ENCODE results near the gene ARHGAP45. TPM values are rescaled to one million over a fixed set of nuclear protein-coding genes. Genes with fewer than 3 reads are reported as not detected.

The ARHGAP45 gene
- total RNA-seq, 1 experiment from 2014 or later: 31.5 TPM

- Histone ChIP-seq H4K20me1 (ENCODE audit: insufficient read depth, low read depth, low read length) (peaks cover 10% of the 10 kb centered on the region), H3K4me3 (ENCODE audit: low read length) (no peak overlapping the region), H3K36me3 (ENCODE audit: insufficient read depth, low read length) (no peaks in the 10 kb centered on the region), H3K27ac (ENCODE audit: low read length) (no peak overlapping the region), H3K79me2 (ENCODE audit: low read length) (peaks cover 14% of the 10 kb centered on the region), H3K27me3 (ENCODE audit: low read length) (no peaks in the 10 kb centered on the region), H2AFZ (ENCODE audit: low read length) (no peak overlapping the region), H3K4me2 (ENCODE audit: low read depth, low read length, poor library complexity, severe bottlenecking) (no peak overlapping the region), H3K4me1 (ENCODE audit: low read length) (peaks cover 35% of the 10 kb centered on the region), H3K9ac (ENCODE audit: low read length) (no peak overlapping the region), H3K9me2 (replicated peaks; ENCODE audit: insufficient read depth, low read length) (no peaks in the 10 kb centered on the region), H3K9me3 (ENCODE audit: low read length) (no peaks in the 10 kb centered on the region)
- no peak for DNase-seq
Observed at GRCh38 chr19:1109032-1109551, 42.1 kb downstream of the ARHGAP45 start.

- Histone ChIP-seq H3K4me2 (ENCODE audit: low read depth, low read length, poor library complexity, severe bottlenecking) (no peak overlapping the region), H3K9me2 (replicated peaks; ENCODE audit: insufficient read depth, low read length) (no peaks in the 10 kb centered on the region), H3K9me3 (ENCODE audit: low read length) (no peaks in the 10 kb centered on the region), H3K9ac (ENCODE audit: low read length) (no peak overlapping the region), H3K36me3 (ENCODE audit: insufficient read depth, low read length) (no peaks in the 10 kb centered on the region), H2AFZ (ENCODE audit: low read length) (no peak overlapping the region), H3K4me1 (ENCODE audit: low read length) (peaks cover 33% of the 10 kb centered on the region), H3K27ac (ENCODE audit: low read length) (no peak overlapping the region), H3K4me3 (ENCODE audit: low read length) (no peak overlapping the region), H3K27me3 (ENCODE audit: low read length) (no peaks in the 10 kb centered on the region), H4K20me1 (ENCODE audit: insufficient read depth, low read depth, low read length) (peaks cover 8% of the 10 kb centered on the region), H3K79me2 (ENCODE audit: low read length) (peaks cover 10% of the 10 kb centered on the region)
- DNase-seq: no peak
Observed at GRCh38 chr19:1109697-1110671, 43.0 kb downstream of the ARHGAP45 start.

DNA sequence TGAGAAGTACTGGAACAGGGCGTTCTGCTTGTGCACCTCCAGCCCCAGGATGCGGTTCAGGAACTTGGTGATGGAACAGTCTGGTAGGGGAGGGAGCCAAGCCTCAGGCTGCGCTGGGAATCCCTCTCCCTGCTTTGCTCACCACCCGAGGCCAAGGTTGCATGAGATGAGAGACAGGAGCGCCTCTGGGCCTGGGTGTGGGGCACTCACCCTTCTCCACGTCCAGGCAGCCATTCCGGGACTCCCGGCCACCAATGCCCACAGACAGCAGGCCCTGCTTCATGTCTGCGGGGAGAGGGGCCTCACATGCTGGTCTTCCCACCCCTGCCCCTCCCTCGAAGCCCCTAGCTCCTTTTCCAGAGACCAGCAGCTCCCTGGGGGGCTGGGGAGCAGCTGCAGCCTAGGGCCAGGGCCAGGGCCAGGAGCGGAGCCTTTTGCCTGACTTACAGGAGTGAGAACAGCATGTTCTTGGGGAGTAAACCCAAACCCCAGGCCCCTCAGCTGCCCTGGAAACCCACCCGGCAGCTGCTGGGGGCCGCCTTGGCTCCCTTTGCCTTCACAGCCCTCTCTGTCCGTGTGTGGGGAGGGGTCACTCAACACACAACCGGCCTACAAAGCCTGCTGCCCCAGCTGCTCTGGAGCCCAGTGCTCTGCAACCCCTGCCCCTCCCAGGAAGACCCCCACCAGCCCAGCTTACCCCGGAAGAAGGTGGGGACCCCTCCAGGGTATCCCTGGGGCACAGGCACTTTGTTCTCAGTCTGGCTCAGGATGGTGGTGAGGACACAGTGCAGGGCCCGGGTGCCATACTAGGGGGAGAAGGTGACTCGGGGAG is 44.1 kb downstream of the ARHGAP45 start:
- no peak overlapping the region for H3K27ac ChIP-seq (ENCODE audit: low read length)
- no peak overlapping the region for H2AFZ ChIP-seq (ENCODE audit: low read length)
- H3K4me3 ChIP-seq (ENCODE audit: low read length): no peak overlapping the region
- peaks cover under 1% of the 10 kb centered on the region; the same call in 1 of the 2 replicates for H3K79me2 ChIP-seq (ENCODE audit: low read length)
- peaks cover 5% of the 10 kb centered on the region; the same call in 1 of the 2 replicates for H4K20me1 ChIP-seq (ENCODE audit: insufficient read depth, low read depth, low read length)
- H3K9me2 ChIP-seq (replicated peaks; ENCODE audit: insufficient read depth, low read length): no peaks in the 10 kb centered on the region
- H3K27me3 ChIP-seq (ENCODE audit: low read length): no peaks in the 10 kb centered on the region
- peaks cover 23% of the 10 kb centered on the region for H3K4me1 ChIP-seq (ENCODE audit: low read length)
- no peaks in the 10 kb centered on the region for H3K36me3 ChIP-seq (ENCODE audit: insufficient read depth, low read length)
- no peak for DNase-seq
- H3K4me2 ChIP-seq (ENCODE audit: low read depth, low read length, poor library complexity, severe bottlenecking): no peak overlapping the region
- H3K9ac ChIP-seq (ENCODE audit: low read length): no peak overlapping the region
- no peaks in the 10 kb centered on the region for H3K9me3 ChIP-seq (ENCODE audit: low read length)

- no peak for DNase-seq
- Histone ChIP-seq H3K4me3 (ENCODE audit: low read length) (no peak overlapping the region), H3K27ac (ENCODE audit: low read length) (no peak overlapping the region), H4K20me1 (ENCODE audit: insufficient read depth, low read depth, low read length) (peaks cover 5% of the 10 kb centered on the region; the same call in 1 of the 2 replicates), H3K79me2 (ENCODE audit: low read length) (no peaks in the 10 kb centered on the region), H3K9me3 (ENCODE audit: low read length) (no peaks in the 10 kb centered on the region), H2AFZ (ENCODE audit: low read length) (no peak overlapping the region), H3K4me2 (ENCODE audit: low read depth, low read length, poor library complexity, severe bottlenecking) (no peak overlapping the region), H3K4me1 (ENCODE audit: low read length) (peaks cover 16% of the 10 kb centered on the region), H3K9me2 (replicated peaks; ENCODE audit: insufficient read depth, low read length) (no peaks in the 10 kb centered on the region), H3K9ac (ENCODE audit: low read length) (no peak overlapping the region), H3K36me3 (ENCODE audit: insufficient read depth, low read length) (no peaks in the 10 kb centered on the region), H3K27me3 (ENCODE audit: low read length) (no peaks in the 10 kb centered on the region)
Observed at GRCh38 chr19:1111641-1112267, 44.8 kb downstream of the ARHGAP45 start.

DNA sequence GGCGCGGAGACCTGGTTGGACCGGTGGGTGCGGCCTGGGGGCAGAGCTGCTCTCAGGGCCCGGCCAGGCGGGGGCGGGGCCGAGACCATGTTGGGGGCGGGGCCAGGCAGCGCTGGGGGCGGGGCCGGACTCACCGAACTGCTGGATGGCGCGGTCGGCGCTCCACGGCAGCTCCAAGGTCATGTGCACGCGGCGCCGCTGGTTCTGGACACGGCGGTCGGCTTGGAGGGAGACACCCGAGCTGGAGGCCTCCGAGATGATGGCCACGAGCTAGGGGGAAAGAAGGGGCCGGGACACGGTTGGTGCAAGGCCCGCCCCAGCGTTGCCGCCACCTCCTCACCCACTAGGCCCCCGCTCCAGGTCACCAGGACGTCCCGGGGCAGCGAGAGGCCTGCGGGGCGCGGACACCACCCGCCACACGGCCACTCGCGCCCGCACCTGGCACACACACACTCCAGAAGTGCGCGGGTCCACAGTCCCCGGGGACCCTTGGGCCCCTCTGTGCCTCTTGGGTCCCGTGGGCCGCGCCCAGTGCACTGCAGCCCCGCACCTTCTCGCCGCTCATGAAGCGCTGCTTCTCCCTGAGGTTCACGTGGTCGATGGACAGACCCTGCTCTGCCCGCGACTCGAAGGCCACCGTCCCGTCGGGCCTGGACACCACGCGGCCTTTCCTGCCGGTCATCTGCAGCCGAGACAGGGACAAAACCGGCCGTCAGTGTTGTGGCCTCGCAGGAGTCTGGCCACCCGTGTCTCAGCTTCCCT is 45.5 kb downstream of the ARHGAP45 start:
- H3K79me2 ChIP-seq (ENCODE audit: low read length): no peaks in the 10 kb centered on the region
- H3K4me2 ChIP-seq (ENCODE audit: low read depth, low read length, poor library complexity, severe bottlenecking): no peak overlapping the region
- H3K9ac ChIP-seq (ENCODE audit: low read length): no peak overlapping the region
- H4K20me1 ChIP-seq (ENCODE audit: insufficient read depth, low read depth, low read length): peaks cover 5% of the 10 kb centered on the region; the same call in 1 of the 2 replicates
- no peak overlapping the region for H3K4me3 ChIP-seq (ENCODE audit: low read length)
- no peaks in the 10 kb centered on the region for H3K9me3 ChIP-seq (ENCODE audit: low read length)
- no peak overlapping the region for H2AFZ ChIP-seq (ENCODE audit: low read length)
- no peak overlapping the region for H3K27ac ChIP-seq (ENCODE audit: low read length)
- H3K9me2 ChIP-seq (replicated peaks; ENCODE audit: insufficient read depth, low read length): no peaks in the 10 kb centered on the region
- DNase-seq: no peak
- H3K36me3 ChIP-seq (ENCODE audit: insufficient read depth, low read length): no peaks in the 10 kb centered on the region
- H3K4me1 ChIP-seq (ENCODE audit: low read length): peaks cover 9% of the 10 kb centered on the region
- H3K27me3 ChIP-seq (ENCODE audit: low read length): no peaks in the 10 kb centered on the region

GRCh38 chr19:1113030-1113985 is 46.3 kb downstream of the ARHGAP45 start:
- Histone ChIP-seq H3K36me3 (ENCODE audit: insufficient read depth, low read length) (no peaks in the 10 kb centered on the region), H3K27ac (ENCODE audit: low read length) (no peak overlapping the region), H3K4me1 (ENCODE audit: low read length) (peaks cover 3% of the 10 kb centered on the region; the same call in 1 of the 2 replicates), H3K4me2 (ENCODE audit: low read depth, low read length, poor library complexity, severe bottlenecking) (no peak overlapping the region), H3K4me3 (ENCODE audit: low read length) (no peak overlapping the region), H3K79me2 (ENCODE audit: low read length) (no peaks in the 10 kb centered on the region), H4K20me1 (ENCODE audit: insufficient read depth, low read depth, low read length) (peaks cover 5% of the 10 kb centered on the region; the same call in 1 of the 2 replicates), H3K9me3 (ENCODE audit: low read length) (no peaks in the 10 kb centered on the region), H3K27me3 (ENCODE audit: low read length) (no peaks in the 10 kb centered on the region), H2AFZ (ENCODE audit: low read length) (no peak overlapping the region), H3K9ac (ENCODE audit: low read length) (no peak overlapping the region), H3K9me2 (replicated peaks; ENCODE audit: insufficient read depth, low read length) (no peaks in the 10 kb centered on the region)
- DNase-seq: peak; percentile 94
